22Rv1 (cell line): ENCODE results near the gene LMAN2.

ENCODE experiments used
- ZFX ChIP-seq: fragments of 450-650 bp; IDR thresholded peaks from 2 replicates; pipeline ENCODE4 v1.6.1; 2017; ENCODE audit warnings: antibody characterized with exemption, borderline replicate concordance
- TF ChIP-seq, protein P1 (sequence below): fragments of 450-650 bp; IDR thresholded peaks from 2 replicates; pipeline ENCODE4 v1.5.1; 2017; ENCODE audit warnings: mild to moderate bottlenecking

DNA sequence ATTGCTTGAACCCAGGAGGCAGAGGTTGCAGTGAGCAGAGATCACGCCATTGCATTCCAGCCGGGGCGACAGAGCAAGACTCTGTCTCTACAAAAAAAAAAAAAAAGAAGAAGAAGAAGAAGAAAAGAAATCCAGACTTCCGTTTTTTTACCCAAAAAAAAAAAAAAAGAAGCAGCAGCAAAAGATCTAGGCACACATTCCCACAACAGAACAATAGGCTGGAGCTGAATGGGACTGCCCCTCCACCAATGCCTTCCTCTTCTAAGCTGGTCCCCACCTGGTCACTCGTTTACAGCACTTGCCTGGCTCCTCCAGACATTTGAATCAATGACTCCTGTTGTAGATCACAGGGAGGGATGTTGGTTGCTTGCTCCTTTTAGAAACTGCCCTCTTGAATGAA lies 1.6 kb upstream of the LMAN2 start:
- TF ChIP-seq, protein P1, sequence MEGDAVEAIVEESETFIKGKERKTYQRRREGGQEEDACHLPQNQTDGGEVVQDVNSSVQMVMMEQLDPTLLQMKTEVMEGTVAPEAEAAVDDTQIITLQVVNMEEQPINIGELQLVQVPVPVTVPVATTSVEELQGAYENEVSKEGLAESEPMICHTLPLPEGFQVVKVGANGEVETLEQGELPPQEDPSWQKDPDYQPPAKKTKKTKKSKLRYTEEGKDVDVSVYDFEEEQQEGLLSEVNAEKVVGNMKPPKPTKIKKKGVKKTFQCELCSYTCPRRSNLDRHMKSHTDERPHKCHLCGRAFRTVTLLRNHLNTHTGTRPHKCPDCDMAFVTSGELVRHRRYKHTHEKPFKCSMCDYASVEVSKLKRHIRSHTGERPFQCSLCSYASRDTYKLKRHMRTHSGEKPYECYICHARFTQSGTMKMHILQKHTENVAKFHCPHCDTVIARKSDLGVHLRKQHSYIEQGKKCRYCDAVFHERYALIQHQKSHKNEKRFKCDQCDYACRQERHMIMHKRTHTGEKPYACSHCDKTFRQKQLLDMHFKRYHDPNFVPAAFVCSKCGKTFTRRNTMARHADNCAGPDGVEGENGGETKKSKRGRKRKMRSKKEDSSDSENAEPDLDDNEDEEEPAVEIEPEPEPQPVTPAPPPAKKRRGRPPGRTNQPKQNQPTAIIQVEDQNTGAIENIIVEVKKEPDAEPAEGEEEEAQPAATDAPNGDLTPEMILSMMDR: no peak
- no peak for TF ChIP-seq ZFX
